Neural progenitor cell (in vitro differentiated cells): ENCODE results near the gene ATG13.

Experiments
- EZH2 ChIP-seq: fragments of 200-600 bp; sonication (generic); IDR thresholded peaks from 2 replicates; pipeline ENCODE4 v1.6.1; 2017; ENCODE audit warnings: antibody characterized with exemption, mild to moderate bottlenecking, moderate library complexity
- TF ChIP-seq, protein P1 (sequence below): fragments of 200-600 bp; sonication (generic); IDR thresholded peaks from 2 replicates; pipeline ENCODE4 v1.5.1; 2017; ENCODE audit warnings: antibody characterized with exemption, mild to moderate bottlenecking

DNA sequence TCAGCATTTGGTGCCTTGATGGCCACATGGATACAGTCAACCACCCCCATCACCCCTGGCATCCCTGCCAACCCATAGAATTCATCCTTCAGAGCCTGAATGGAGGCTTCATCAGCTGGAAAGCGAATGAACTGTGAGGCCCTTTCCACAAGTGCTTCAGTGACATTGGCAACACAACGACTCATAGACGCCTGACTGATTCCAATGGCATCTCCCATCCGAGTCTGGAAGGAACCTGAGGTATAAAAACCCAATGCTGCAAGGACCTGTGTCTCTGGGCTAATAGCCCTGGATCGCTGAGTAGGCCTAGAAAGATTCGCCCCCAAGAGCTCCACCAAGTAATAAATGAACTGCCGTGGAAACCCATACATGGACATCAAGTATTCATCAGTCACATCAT lies 1.6 kb upstream of the ATG13 start:
- TF ChIP-seq, protein P1, sequence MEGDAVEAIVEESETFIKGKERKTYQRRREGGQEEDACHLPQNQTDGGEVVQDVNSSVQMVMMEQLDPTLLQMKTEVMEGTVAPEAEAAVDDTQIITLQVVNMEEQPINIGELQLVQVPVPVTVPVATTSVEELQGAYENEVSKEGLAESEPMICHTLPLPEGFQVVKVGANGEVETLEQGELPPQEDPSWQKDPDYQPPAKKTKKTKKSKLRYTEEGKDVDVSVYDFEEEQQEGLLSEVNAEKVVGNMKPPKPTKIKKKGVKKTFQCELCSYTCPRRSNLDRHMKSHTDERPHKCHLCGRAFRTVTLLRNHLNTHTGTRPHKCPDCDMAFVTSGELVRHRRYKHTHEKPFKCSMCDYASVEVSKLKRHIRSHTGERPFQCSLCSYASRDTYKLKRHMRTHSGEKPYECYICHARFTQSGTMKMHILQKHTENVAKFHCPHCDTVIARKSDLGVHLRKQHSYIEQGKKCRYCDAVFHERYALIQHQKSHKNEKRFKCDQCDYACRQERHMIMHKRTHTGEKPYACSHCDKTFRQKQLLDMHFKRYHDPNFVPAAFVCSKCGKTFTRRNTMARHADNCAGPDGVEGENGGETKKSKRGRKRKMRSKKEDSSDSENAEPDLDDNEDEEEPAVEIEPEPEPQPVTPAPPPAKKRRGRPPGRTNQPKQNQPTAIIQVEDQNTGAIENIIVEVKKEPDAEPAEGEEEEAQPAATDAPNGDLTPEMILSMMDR, result no peak
- no peak for TF ChIP-seq EZH2
